Adrenal gland (tissue), 12 donors: ENCODE results near the gene PHLDA1. TPM values are rescaled to one million over a fixed set of nuclear protein-coding genes. Genes with fewer than 3 reads are reported as not detected.

Experiments
- DNase-seq, 7 donors: peaks; one replicate each; pipeline ENCODE4 v3.0.0-alpha.2; 2019 to 2020
- H3K27ac ChIP-seq, 5 donors: fragments of 200-600 bp; sonication (generic) in 4 of 5; 1 replicate in 3 of 5; 2 replicates in 2 of 5; pipeline versions ENCODE4 v1.5.1 to v1.8.0; 2016 to 2020; ENCODE audit warnings: mild to moderate bottlenecking in 1 of 5
- H3K27me3 ChIP-seq: fragments of 200-600 bp; 2 replicates; pipeline ENCODE4 v1.8.0; 2021
- H3K36me3 ChIP-seq, 2 donors: fragments of 200-600 bp; replicated peaks in 1 of 2; 1 replicate in 1 of 2; 2 replicates in 1 of 2; pipeline versions ENCODE4 v1.5.1 to v1.8.0; 2018 to 2022
- H3K4me1 ChIP-seq, 2 donors: fragments of 200-600 bp; replicated peaks in 1 of 2; 1 replicate in 1 of 2; 2 replicates in 1 of 2; pipeline versions ENCODE4 v1.5.1 to v1.8.0; 2018 to 2021
- H3K4me3 ChIP-seq, 4 donors: fragments of 200-600 bp; sonication (generic) in 3 of 4; one replicate each; pipeline ENCODE4 v1.5.1; 2016 to 2018
- H3K9me3 ChIP-seq, 3 donors: fragments of 200-600 bp; sonication (generic) in 1 of 3; replicated peaks in 1 of 3; 1 replicate in 2 of 3; 2 replicates in 1 of 3; pipeline versions ENCODE4 v1.5.1 to v1.8.0; 2016 to 2021
- POLR2A ChIP-seq, 2 donors: fragments of 450-650 bp; IDR thresholded peaks; one replicate each; pipeline ENCODE4 v1.6.1; 2017; ENCODE audit warnings: antibody characterized with exemption in 2 of 2, mild to moderate bottlenecking in 2 of 2, moderate library complexity in 1 of 2
- WGBS, 4 donors: extraction: QIAGEN DNeasy Blood & Tissue Kit in 2 of 4; methylation state at CpG; one replicate each; pipeline versions ENCODE4 v1.1.5 to v1.1.7; 2013 to 2017; 5-methylcytosine and 5-hydroxymethylcytosine counted together
- intact Hi-C, 2 donors: fragments of 100-400 bp; cut with DNase I; formaldehyde crosslinking; loops; one replicate each; pipeline versions ENCODE4 v1.14.1 to v1.15.0; 2022 to 2023
- polyA plus RNA-seq, 3 donors: library from polyadenylated mRNA; stranded (reverse); fragments of 200-250 nt in 2 of 3; fragments of 350-450 nt in 1 of 3; fragmentation: Illumina TruSeq in 1 of 3; extraction: RNeasy Lipid Tissue Mini Kit (QIAGEN cat#74804) in 1 of 3; gene quantifications; one replicate each; pipeline ENCODE4 v1.2.3, GENCODE V29; 2013 to 2014
- total RNA-seq, 9 donors: library from RNA; depleted of rRNA in 4 of 9; stranded (reverse); fragments of >200 nt in 4 of 9; fragments of 120-200 nt in 1 of 9; fragmentation: NEBNext Ultra II Directional in 1 of 9; extraction: Animal tissue kit (Norgen Biotek cat#: 25700) in 1 of 9; gene quantifications; one replicate each; pipeline versions ENCODE4 v1.1.0 to v1.2.4, GENCODE V29; 2013 to 2023
- TF ChIP-seq, protein P1 (sequence below), 6 experiments: fragments of 450-650 bp in 4 of 6; fragments of 200-600 bp in 2 of 6; sonication (generic) in 1 of 6; IDR thresholded peaks; 1 replicate in 5 of 6; 2 replicates in 1 of 6; pipeline versions ENCODE4 v1.5.1 to v1.8.0; 2016 to 2021; ENCODE audit warnings: antibody characterized with exemption in 6 of 6, mild to moderate bottlenecking in 2 of 6, moderate library complexity in 1 of 6
- donor health status: healthy with polysubstance abuse.
- donor health status: Bipolar disorder and iron deficiency.
- donor health status: DM: yes; HTN: yes; CAD: no.
- donor health status: DM: no; HTN: no; CAD: no.
- donor health status: DM: no; HTN: no; CAD: no.
- donor health status: DM: yes; HTN: yes; CAD: no.

Gene PHLDA1
- total and polyA plus RNA-seq, 12 donors: 12.2 to 49.3 (median 25.1) TPM

DNA sequence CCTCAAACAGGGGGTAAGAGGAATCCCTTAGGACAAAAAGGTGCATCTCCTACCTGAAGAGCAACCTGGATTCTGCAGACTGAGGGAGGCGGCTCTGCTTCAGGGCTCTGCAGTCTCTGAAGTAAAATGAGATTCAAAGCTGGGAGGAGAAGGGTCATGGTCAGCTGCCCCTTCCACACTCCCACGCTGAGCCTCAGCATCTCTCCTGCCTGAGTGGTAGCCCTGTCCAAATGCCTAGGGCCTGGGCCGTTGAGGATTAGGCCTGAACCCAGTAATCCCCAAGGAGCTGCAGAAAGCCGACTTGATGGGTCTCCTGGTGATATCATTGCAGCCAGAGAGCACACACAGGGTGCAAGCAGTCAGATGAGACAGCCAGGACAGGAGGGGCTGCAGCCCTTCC lies 18.9 kb downstream of the PHLDA1 start:
- DNase-seq: no peak
- Histone ChIP-seq H3K27ac (no peak overlapping the region), H3K9me3 (no peaks in the 10 kb centered on the region), H3K27me3 (no peaks in the 10 kb centered on the region), H3K4me3 (no peak overlapping the region), H3K4me1 (no peaks in the 10 kb centered on the region), H3K36me3 (no peaks in the 10 kb centered on the region)
- intact Hi-C loops: no loop called here
- 90 to 96% (median 92%) methylated on average over 3 to 4 of the region's 4 CpGs for WGBS, 4 donors
- no peak for TF ChIP-seq POLR2A (IDR thresholded peaks at IDR 0.05)
- TF ChIP-seq, protein P1, sequence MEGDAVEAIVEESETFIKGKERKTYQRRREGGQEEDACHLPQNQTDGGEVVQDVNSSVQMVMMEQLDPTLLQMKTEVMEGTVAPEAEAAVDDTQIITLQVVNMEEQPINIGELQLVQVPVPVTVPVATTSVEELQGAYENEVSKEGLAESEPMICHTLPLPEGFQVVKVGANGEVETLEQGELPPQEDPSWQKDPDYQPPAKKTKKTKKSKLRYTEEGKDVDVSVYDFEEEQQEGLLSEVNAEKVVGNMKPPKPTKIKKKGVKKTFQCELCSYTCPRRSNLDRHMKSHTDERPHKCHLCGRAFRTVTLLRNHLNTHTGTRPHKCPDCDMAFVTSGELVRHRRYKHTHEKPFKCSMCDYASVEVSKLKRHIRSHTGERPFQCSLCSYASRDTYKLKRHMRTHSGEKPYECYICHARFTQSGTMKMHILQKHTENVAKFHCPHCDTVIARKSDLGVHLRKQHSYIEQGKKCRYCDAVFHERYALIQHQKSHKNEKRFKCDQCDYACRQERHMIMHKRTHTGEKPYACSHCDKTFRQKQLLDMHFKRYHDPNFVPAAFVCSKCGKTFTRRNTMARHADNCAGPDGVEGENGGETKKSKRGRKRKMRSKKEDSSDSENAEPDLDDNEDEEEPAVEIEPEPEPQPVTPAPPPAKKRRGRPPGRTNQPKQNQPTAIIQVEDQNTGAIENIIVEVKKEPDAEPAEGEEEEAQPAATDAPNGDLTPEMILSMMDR (IDR thresholded peaks at IDR 0.05): no peak

DNA sequence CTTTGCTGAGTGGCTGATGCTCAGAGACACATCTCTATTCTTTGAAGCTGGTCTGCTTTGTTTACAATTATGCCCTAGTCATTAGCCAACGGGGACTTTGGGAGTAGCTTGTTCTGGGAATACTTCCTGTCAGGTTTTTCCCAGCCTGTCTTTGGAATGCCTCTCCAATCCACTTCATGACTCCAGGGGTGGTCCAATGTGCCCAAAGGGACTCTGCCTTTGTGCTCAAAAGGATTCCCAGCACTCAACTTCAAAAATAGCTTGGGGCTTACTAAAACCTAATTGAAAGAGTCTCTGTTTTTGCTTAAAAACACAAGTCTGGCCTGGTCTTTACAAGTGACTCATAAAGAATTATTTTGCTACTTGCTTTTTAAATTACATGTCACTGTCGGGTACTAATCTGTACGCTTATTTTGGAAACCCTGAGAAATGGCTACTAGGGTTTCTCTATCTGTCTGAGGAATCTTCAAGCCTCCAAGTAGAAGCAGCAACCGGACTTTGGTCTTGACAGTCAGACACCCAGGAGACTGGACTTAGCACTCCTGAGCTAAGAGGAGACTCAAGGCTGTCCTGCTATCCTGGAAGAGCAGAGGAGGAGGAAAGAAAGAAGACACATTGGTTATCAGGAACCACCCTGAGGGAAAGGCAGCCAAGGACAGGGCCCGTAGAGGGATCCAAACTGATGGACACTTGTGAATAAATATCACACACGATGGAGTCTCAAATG lies 20.7 kb downstream of the PHLDA1 start:
- Histone ChIP-seq H3K4me1 (no peaks in the 10 kb centered on the region), H3K9me3 (no peaks in the 10 kb centered on the region), H3K4me3 (no peak overlapping the region), H3K36me3 (no peaks in the 10 kb centered on the region), H3K27me3 (no peaks in the 10 kb centered on the region), H3K27ac (no peak overlapping the region)
- TF ChIP-seq, protein P1 (IDR thresholded peaks at IDR 0.05): no peak
- TF ChIP-seq POLR2A (IDR thresholded peaks at IDR 0.05): no peak
- DNase-seq: no peak
- intact Hi-C loops: no loop called here
- WGBS, 4 donors: 87 to 89% (median 88%) methylated on average over 6 of the region's 6 CpGs

DNA sequence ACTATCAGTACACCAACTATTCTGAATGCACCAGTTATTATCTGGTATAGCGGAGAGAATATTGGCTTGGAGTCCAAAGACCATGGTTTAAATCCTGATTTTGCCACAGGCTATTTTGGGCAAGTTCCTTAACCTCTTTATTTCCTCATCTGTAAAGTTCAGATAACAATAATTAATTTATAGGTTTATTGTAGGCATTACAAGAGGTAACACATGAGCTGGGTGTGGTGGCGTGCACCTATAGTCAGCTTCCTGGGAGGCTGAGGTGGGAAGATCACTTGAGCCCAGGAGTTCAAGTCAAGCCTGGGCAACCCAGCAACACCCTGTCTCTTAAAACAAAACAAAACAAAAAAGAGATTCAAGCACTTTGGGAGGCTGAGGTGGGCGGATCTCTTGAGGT lies 23.1 kb downstream of the PHLDA1 start:
- 96 to 100% (median 99%) methylated on average over 3 of the region's 3 CpGs for WGBS, 4 donors
- intact Hi-C loops: no loop called here
- no peak overlapping the region for H3K4me3 ChIP-seq

DNA sequence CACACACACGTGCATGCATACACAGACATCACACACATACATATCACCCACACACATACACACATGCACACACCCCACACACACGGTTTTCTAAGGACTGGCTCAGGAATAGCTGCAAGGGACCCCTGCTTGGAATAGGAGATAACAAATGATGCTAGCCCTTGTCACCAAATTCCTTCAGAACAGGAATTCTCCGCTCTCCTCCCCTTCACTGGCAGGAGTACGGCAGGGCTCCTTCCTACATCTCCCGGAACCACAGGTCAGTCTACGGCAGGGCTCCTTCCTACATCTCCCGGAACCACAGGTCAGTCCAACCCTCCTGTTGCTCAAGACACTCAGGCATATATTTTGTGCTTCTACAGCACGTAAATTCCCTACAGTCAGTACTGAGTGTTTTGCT lies 23.9 kb downstream of the PHLDA1 start:
- Histone ChIP-seq H3K36me3 (no peaks in the 10 kb centered on the region), H3K27ac (no peak overlapping the region), H3K27me3 (no peaks in the 10 kb centered on the region), H3K9me3 (no peaks in the 10 kb centered on the region), H3K4me1 (no peaks in the 10 kb centered on the region), H3K4me3 (no peak overlapping the region)
- DNase-seq: no peak
- no peak for TF ChIP-seq POLR2A (IDR thresholded peaks at IDR 0.05)
- TF ChIP-seq, protein P1 (IDR thresholded peaks at IDR 0.05): no peak
- intact Hi-C loops: no loop called here
- WGBS, 4 donors: 83 to 89% (median 84%) methylated on average over 8 of the region's 8 CpGs

More for the DNA sequence above, 23.1 kb downstream of the PHLDA1 start:
- H3K36me3 ChIP-seq: no peaks in the 10 kb centered on the region
- DNase-seq: no peak
- H3K9me3 ChIP-seq: no peaks in the 10 kb centered on the region
- H3K27me3 ChIP-seq: no peaks in the 10 kb centered on the region
- no peaks in the 10 kb centered on the region for H3K4me1 ChIP-seq
- TF ChIP-seq, protein P1 (IDR thresholded peaks at IDR 0.05): no peak
- TF ChIP-seq POLR2A (IDR thresholded peaks at IDR 0.05): no peak
- no peak overlapping the region for H3K27ac ChIP-seq
